Kidney (tissue), 14 donors: ENCODE results near the gene ATRX. TPM values are rescaled to one million over a fixed set of nuclear protein-coding genes. Genes with fewer than 3 reads are reported as not detected.

Source experiments
- DNase-seq, 5 donors: peaks; one replicate each; pipeline ENCODE4 v3.0.0-alpha.2; 2013 to 2020
- FAIRE-seq: peaks from 2 replicates; lab custom pipeline; 2012; peaks lifted over from hg19 to GRCh38; lab: Jason Lieb, UNC
- H3K27ac ChIP-seq, 2 donors: one replicate each; pipeline ENCODE4 v1.7.0; 2013; ENCODE audit warnings: low read depth in 2 of 2, low read length in 2 of 2, inconsistent platforms in 1 of 2
- H3K27me3 ChIP-seq: one replicate; pipeline ENCODE4 v1.7.1; 2013; ENCODE audit warnings: low read length, inconsistent platforms; ENCODE audit not compliant: control insufficient read depth, insufficient read depth
- H3K36me3 ChIP-seq, 3 donors: one replicate each; pipeline versions ENCODE4 v1.7.0 to v1.7.1; 2013; ENCODE audit warnings: low read length in 3 of 3, control low read depth in 1 of 3, inconsistent platforms in 1 of 3; ENCODE audit not compliant: insufficient read depth in 3 of 3, control insufficient read depth in 2 of 3
- H3K4me1 ChIP-seq, 3 donors: one replicate each; pipeline versions ENCODE4 v1.7.0 to v1.7.1; 2013; ENCODE audit warnings: low read length in 3 of 3, inconsistent platforms in 1 of 3, low read depth in 1 of 3; ENCODE audit not compliant: control insufficient read depth in 2 of 3, insufficient read depth in 2 of 3
- H3K4me3 ChIP-seq, 3 donors: one replicate each; pipeline versions ENCODE4 v1.7.0 to v1.8.1; 2013; ENCODE audit warnings: low read length in 3 of 3, control low read depth in 1 of 3, inconsistent platforms in 1 of 3
- H3K9ac ChIP-seq, 3 donors: one replicate each; pipeline versions ENCODE4 v1.7.0 to v1.7.1; 2013; ENCODE audit warnings: low read length in 3 of 3, control low read depth in 1 of 3, inconsistent platforms in 1 of 3
- H3K9me3 ChIP-seq, 3 donors: one replicate each; pipeline versions ENCODE4 v1.7.0 to v1.7.1; 2013; ENCODE audit warnings: low read length in 3 of 3, control low read depth in 1 of 3, inconsistent platforms in 1 of 3; ENCODE audit not compliant: control insufficient read depth in 2 of 3, insufficient read depth in 1 of 3
- intact Hi-C: fragments of 100-400 bp; cut with DNase I; formaldehyde crosslinking; loops from one replicate; pipeline ENCODE4 v1.11.1; 2022
- polyA plus RNA-seq: library from polyadenylated mRNA; stranded (reverse); fragments of 350-450 nt; fragmentation: Illumina TruSeq; extraction: RNeasy Lipid Tissue Mini Kit (QIAGEN cat#74804); gene quantifications from one replicate; pipeline ENCODE4 v1.2.3, GENCODE V29; 2014; ENCODE audit warnings: low read depth, low replicate concordance; ENCODE audit not compliant: insufficient read depth
- total RNA-seq: library from RNA; stranded (reverse); fragmentation: NEBNext Ultra II Directional; extraction: Animal tissue kit (Norgen Biotek cat#: 25700); gene quantifications from one replicate; pipeline ENCODE4 v1.2.1, GENCODE V29; 2021
- TF ChIP-seq, protein P1 (sequence below): IDR thresholded peaks from 3 replicates; pipeline ENCODE4 v1.5.1; 2012; ENCODE audit warnings: mild to moderate bottlenecking, moderate library complexity, borderline replicate concordance; ENCODE audit not compliant: insufficient read depth; ENCODE audit errors: extremely low read depth
- donor health status: control.
- donor health status: control.
- donor health status: control.
- donor health status: control.
- donor health status: control.
- donor health status: DM: yes; HTN: yes; CAD: no.
- donor health status: Normal renal cell carcinoma (clear cell type).

The ATRX gene
- total and polyA plus RNA-seq, 2 donors from 2014 or later = 6.0 to 93.5 TPM

DNA sequence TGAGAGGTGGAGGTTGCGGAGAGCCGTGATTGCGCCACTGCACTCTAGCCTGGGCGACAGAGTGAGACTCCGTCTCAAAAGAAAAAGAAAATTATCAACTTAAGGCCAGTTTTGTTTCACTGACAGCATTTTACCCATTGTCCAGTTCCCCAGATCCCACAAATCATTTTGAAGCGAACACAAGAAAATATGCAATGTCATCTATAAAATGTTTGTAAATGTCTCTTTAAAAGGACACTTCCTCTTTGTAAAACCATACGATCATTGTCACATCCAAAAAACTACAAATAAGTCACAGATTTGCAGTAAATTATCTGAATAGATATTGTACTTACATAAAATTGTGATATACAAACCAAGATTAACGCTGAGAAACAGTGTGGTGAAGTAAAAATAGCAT is 147.6 kb downstream of the ATRX start:
- H3K27ac ChIP-seq = no peak overlapping the region
- DNase-seq (no peak), FAIRE-seq (no peak)
- TF ChIP-seq, protein P1, sequence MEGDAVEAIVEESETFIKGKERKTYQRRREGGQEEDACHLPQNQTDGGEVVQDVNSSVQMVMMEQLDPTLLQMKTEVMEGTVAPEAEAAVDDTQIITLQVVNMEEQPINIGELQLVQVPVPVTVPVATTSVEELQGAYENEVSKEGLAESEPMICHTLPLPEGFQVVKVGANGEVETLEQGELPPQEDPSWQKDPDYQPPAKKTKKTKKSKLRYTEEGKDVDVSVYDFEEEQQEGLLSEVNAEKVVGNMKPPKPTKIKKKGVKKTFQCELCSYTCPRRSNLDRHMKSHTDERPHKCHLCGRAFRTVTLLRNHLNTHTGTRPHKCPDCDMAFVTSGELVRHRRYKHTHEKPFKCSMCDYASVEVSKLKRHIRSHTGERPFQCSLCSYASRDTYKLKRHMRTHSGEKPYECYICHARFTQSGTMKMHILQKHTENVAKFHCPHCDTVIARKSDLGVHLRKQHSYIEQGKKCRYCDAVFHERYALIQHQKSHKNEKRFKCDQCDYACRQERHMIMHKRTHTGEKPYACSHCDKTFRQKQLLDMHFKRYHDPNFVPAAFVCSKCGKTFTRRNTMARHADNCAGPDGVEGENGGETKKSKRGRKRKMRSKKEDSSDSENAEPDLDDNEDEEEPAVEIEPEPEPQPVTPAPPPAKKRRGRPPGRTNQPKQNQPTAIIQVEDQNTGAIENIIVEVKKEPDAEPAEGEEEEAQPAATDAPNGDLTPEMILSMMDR = no peak
- no peaks in the 10 kb centered on the region for H3K9me3 ChIP-seq
- intact Hi-C loops = no loop called here
- H3K36me3 ChIP-seq = peaks cover 0 to 3% (median 0%) of the 10 kb centered on the region in 3 donors
- H3K9ac ChIP-seq = no peak overlapping the region
- H3K4me3 ChIP-seq = no peak overlapping the region
- H3K4me1 ChIP-seq = no peaks in the 10 kb centered on the region
- no peaks in the 10 kb centered on the region for H3K27me3 ChIP-seq

DNA sequence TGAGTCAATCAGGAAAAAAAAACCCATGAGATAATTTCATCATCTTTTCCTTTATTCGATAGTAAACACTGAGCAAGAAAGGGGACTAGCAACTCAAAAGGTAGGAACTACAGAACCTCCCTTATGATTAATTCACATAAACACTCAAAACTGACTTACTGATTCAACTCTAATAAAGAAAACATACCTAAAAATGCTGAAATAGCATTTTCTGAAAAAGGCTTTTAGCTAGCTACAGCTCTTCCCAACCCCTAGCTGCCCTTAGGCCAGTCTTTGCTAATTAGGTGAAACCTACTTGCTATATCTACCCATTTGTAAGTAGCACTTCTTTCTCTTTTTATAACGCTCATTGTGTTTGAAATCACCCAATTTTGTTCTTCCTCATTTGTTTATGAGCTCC is 150.6 kb downstream of the ATRX start:
- TF ChIP-seq, protein P1 = no peak
- no peak for FAIRE-seq
- peaks cover 0 to 4% (median 3%) of the 10 kb centered on the region in 3 donors for H3K36me3 ChIP-seq
- H3K27me3 ChIP-seq = no peaks in the 10 kb centered on the region
- intact Hi-C loops = no loop called here
- no peak overlapping the region for H3K9ac ChIP-seq
- H3K9me3 ChIP-seq = no peaks in the 10 kb centered on the region
- no peak overlapping the region for H3K27ac ChIP-seq
- H3K4me1 ChIP-seq = no peaks in the 10 kb centered on the region
- no peak for DNase-seq
- H3K4me3 ChIP-seq = no peak overlapping the region

DNA sequence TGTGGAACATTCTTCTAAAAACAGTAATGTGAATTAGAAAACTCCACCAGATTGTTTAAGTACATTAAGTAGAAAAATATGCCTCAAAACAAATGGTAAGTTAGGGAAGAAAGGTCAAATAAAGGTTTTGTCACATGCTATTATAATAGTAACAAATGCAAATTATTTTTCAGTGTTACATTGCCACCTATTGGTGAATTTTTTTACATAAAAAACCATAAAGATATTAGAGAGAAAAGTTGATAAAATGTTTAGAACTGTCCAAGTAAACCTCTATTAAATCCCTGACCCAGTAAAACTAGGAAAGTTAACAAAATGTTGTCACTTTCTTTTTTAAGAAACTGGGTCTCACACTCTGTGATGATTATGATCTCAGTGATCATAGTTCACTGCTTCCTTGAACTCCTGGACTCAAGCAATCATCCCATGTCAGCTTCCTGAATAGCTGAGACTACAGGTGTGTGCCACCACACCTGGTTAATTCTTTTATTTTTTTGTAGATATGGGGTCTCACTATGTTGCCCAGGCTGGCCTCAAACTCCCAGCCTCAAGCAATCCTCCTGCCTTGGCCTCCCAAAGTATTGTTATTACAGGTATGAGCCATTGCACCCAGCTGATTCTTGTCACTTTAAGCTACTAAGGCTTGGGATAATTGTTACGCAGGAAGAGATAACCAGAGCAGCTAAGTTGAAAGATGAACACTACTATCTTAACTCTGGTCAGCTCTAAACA is 157.6 kb downstream of the ATRX start:
- no peak overlapping the region for H3K9ac ChIP-seq
- no peak for FAIRE-seq
- peaks cover 0 to 4% (median 0%) of the 10 kb centered on the region in 3 donors for H3K36me3 ChIP-seq
- no peaks in the 10 kb centered on the region for H3K27me3 ChIP-seq
- intact Hi-C loops = no loop called here
- H3K9me3 ChIP-seq = no peaks in the 10 kb centered on the region
- no peaks in the 10 kb centered on the region for H3K4me1 ChIP-seq
- no peak overlapping the region for H3K27ac ChIP-seq
- TF ChIP-seq, protein P1 = no peak
- no peak for DNase-seq
- H3K4me3 ChIP-seq = no peak overlapping the region
